IPS-18c (cell line): ENCODE results near the gene MAN2A2.

Source experiments
- H3K4me3 ChIP-seq: 2 replicates; pipeline ENCODE4 v1.7.0; 2013; ENCODE audit warnings: low read depth, mild to moderate bottlenecking, low read length, moderate library complexity; ENCODE audit not compliant: insufficient read depth
- H3K9me3 ChIP-seq: one replicate; pipeline ENCODE4 v1.6.1; 2013; ENCODE audit warnings: mild to moderate bottlenecking, low read length, moderate library complexity; ENCODE audit not compliant: control insufficient read depth, insufficient read depth

MAN2A2 gene

DNA sequence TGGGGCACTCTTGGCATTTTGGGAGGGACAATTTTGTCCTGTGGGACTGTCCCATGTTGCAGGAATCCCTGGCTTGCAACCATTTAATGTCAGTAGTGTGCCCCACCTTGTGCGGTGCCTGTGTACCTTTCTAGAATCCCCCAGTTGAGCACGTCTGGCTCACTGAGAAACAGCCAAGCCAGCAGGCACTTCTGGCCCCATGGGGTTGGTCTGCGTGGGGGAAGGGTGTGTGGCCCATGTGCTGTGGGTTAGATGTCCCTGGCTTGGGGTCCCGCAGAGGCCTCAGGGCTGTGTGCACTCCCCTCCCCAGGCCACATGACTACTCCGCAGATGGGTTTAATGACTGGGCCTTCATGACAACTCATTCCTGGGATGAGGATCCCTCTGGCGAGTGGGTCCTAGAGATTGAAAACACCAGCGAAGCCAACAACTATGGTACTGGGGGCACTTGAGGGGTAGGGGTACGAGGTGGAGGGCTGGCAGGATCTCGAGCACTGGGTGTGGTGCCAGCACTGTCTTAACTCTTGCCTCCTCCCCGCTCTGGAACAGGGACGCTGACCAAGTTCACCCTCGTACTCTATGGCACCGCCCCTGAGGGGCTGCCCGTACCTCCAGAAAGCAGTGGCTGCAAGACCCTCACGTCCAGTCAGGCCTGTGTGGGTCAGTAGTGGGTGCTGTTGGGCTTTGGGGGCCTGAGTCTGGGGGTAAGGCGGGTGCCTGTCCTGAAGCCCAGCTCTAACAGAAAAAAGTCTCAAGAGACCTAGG lies 22.5 kb upstream of the MAN2A2 start:
- Histone ChIP-seq H3K9me3 (no peaks in the 10 kb centered on the region), H3K4me3 (no peak overlapping the region)

DNA sequence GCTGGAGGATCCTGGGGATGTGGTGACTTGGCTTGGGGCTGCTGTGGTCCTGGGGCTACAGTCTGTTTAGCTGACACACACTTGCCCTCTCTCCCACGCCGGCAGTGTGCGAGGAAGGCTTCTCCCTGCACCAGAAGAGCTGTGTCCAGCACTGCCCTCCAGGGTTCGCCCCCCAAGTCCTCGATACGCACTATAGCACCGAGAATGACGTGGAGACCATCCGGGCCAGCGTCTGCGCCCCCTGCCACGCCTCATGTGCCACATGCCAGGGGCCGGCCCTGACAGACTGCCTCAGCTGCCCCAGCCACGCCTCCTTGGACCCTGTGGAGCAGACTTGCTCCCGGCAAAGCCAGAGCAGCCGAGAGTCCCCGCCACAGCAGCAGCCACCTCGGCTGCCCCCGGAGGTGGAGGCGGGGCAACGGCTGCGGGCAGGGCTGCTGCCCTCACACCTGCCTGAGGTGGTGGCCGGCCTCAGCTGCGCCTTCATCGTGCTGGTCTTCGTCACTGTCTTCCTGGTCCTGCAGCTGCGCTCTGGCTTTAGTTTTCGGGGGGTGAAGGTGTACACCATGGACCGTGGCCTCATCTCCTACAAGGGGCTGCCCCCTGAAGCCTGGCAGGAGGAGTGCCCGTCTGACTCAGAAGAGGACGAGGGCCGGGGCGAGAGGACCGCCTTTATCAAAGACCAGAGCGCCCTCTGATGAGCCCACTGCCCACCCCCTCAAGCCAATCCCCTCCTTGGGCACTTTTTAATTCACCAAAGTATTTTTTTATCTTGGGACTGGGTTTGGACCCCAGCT lies 21.7 kb upstream of the MAN2A2 start:
- Histone ChIP-seq H3K9me3 (no peaks in the 10 kb centered on the region), H3K4me3 (no peak overlapping the region)

DNA sequence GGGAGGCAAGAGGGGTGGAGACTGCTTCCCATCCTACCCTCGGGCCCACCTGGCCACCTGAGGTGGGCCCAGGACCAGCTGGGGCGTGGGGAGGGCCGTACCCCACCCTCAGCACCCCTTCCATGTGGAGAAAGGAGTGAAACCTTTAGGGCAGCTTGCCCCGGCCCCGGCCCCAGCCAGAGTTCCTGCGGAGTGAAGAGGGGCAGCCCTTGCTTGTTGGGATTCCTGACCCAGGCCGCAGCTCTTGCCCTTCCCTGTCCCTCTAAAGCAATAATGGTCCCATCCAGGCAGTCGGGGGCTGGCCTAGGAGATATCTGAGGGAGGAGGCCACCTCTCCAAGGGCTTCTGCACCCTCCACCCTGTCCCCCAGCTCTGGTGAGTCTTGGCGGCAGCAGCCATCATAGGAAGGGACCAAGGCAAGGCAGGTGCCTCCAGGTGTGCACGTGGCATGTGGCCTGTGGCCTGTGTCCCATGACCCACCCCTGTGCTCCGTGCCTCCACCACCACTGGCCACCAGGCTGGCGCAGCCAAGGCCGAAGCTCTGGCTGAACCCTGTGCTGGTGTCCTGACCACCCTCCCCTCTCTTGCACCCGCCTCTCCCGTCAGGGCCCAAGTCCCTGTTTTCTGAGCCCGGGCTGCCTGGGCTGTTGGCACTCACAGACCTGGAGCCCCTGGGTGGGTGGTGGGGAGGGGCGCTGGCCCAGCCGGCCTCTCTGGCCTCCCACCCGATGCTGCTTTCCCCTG lies 21.0 kb upstream of the MAN2A2 start:
- no peaks in the 10 kb centered on the region for H3K9me3 ChIP-seq
- H3K4me3 ChIP-seq, result no peak overlapping the region

DNA sequence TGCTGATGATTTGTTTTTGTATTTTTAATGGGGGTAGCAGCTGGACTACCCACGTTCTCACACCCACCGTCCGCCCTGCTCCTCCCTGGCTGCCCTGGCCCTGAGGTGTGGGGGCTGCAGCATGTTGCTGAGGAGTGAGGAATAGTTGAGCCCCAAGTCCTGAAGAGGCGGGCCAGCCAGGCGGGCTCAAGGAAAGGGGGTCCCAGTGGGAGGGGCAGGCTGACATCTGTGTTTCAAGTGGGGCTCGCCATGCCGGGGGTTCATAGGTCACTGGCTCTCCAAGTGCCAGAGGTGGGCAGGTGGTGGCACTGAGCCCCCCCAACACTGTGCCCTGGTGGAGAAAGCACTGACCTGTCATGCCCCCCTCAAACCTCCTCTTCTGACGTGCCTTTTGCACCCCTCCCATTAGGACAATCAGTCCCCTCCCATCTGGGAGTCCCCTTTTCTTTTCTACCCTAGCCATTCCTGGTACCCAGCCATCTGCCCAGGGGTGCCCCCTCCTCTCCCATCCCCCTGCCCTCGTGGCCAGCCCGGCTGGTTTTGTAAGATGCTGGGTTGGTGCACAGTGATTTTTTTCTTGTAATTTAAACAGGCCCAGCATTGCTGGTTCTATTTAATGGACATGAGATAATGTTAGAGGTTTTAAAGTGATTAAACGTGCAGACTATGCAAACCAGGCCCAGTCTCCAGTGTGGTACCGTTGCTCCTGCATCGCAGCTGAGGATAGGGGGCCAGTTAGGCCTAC lies 20.1 kb upstream of the MAN2A2 start:
- Histone ChIP-seq H3K4me3 (no peak overlapping the region), H3K9me3 (no peaks in the 10 kb centered on the region)

DNA sequence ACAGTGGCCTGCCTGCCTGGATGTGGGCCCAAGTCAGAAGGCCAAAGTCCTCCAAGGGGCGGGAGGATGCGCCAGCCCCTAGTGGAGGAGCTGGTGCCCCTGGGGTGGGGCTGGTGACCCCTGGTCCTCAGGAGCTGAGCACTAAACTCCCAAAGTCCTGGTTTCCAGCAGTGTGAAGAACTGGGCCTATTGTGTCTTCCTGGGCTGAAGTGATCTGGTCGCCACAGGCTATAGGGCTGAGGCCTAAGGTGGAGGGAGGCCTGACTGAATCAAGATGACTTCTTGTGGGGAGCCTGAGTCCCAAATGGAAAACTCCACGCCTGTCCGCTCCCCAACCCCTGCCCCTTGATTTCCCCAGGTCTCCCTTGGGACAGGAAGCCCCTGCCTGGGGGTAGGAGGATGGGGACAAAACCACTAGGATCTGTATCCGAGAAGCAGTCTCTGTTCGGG lies 19.6 kb upstream of the MAN2A2 start:
- Histone ChIP-seq H3K9me3 (no peaks in the 10 kb centered on the region), H3K4me3 (no peak overlapping the region; the same call in 1 of the 2 replicates)

DNA sequence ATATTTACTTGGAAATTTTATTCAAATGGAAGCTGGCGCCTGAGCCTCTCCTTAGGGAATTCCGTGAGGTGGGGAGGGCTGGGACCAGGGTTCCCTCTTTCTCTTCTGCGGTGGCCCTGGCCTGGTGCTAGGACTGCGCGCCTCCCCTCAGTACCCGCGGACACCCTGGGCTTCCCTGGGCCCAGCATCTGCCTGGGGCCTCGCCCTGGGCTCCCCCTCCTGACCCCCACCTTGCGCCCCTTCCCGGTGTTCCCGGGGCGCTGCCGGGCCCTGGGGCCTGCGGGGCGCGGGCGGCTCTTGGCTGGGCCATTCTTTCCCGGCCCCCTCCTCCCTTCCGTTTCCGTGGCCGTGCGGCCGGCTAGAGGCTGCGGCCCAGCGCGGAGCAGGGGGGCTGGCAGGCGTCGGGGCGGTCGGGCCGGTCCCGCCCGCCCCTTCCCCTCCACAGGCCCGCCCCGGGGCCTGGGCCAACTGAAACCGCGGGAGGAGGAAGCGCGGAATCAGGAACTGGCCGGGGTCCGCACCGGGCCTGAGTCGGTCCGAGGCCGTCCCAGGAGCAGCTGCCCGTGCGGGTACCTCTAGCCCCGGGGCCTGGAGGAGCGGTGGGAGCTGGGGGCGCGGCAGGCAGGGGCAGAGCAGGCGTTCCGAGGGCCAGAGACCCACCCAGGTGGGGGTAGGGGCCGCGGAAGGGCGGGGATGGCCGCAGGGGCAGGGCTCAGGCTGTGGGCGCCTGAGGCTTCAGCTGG lies 19.0 kb upstream of the MAN2A2 start, which contains the start of gene FES:
Gene FES (plus strand): TSS at position 529 of the 743 bp plus-strand sequence. CDS start 542 bp downstream, outside the sequence.
- H3K4me3 ChIP-seq, result peak within 1 kb of the TSS; percentile 31

DNA sequence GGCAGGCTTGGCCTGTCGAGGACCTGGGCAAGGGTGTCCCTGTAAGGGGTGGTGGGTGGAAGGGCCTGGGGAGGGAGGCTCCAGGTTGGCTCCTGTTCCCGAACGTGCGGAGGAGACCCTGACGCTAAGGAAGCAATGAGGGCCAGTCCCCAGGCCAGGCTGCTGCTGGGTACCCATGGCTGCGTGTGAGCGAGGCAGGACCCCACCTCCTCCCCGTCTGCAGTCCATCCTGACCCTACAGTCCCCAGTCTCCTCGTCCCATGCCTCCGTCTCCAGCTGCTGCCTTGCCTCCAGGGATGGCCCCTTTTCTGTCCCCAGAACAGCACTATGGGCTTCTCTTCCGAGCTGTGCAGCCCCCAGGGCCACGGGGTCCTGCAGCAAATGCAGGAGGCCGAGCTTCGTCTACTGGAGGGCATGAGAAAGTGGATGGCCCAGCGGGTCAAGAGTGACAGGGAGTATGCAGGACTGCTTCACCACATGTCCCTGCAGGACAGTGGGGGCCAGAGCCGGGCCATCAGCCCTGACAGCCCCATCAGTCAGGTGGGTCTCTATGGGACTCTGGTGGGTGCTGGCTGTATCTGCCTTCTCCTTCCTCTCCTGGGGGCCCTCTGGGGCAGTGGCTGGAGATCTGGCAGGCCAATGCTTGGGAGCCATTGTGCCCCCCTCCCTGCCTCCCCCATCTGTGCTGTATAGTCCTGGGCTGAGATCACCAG lies 18.2 kb upstream of the MAN2A2 start:
- Histone ChIP-seq H3K4me3 (peak overlapping the region; percentile 31), H3K9me3 (no peaks in the 10 kb centered on the region)

More for the DNA sequence above, 19.0 kb upstream of the MAN2A2 start, which contains the start of gene FES:
- no peaks in the 10 kb centered on the region for H3K9me3 ChIP-seq

DNA sequence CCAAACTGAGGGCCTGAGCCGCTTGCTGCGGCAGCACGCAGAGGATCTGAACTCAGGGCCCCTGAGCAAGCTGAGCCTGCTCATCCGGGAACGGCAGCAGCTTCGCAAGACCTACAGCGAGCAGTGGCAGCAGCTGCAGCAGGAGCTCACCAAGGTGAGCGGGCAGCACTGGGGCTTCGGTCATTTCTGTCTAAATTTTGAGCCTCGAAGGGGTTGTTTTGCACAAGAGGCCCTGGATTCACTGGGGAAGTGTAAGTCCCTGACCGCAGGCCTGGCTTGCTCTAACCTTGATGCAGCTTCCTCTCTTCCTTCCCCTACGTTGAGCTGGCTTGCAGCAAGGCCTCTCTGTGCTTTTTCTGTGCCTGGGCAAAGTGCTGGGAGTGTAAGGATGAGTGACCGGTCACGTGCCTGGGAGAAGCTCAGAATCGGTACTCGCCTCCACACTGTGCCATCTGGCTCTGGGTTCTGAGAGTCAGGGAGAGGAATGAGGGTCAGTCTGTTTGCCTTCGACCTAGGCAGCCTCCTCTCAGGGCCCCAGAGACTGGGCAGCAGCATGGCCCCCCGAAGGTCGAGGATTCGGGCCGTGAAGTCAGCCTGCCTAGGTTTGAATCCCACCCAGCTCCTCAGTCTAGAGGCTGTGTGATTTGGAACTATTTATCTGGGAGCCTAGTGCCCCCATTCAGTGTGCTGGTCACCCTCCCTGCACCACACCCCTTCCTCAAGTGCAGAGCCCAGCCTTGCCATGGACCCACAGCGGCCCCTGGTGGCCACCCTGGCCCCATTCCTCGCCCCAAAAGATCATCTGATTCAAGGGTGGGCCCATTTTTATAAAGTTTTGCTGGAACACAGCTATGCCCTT lies 17.4 kb upstream of the MAN2A2 start:
- no peaks in the 10 kb centered on the region for H3K9me3 ChIP-seq
- no peak overlapping the region; the same call in 1 of the 2 replicates for H3K4me3 ChIP-seq

DNA sequence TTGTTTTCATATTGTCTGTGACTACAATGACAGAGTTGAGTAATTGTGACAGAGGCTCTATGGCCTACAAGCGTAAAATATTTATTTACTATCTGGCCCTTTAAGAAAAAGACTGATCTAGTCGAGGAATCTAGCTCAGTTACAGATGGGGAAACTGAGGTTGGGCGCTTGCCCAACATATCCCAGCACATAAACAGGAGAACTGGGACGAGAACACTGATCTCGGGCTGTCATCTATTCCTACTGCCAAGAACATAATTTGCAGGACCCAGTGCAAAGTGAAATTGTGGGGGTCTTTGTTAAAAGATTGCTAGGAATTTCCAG lies 16.8 kb upstream of the MAN2A2 start:
- no peaks in the 10 kb centered on the region for H3K9me3 ChIP-seq
- no peak overlapping the region for H3K4me3 ChIP-seq

DNA sequence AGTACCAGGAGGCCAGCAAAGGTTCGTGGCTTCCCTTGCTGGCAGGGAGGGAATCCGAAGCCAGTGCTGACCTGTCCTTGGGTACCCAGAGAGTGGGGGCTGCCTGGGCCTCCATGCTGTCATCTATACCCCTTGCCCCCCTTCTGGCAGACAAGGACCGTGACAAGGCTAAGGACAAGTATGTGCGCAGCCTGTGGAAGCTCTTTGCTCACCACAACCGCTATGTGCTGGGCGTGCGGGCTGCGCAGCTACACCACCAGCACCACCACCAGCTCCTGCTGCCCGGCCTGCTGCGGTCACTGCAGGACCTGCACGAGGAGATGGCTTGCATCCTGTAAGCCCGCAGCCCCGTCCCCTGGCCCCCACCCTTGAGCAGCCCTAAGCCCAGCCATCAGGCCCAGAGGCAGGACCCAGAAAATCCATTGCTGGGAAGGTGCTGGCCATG lies 16.0 kb upstream of the MAN2A2 start:
- Histone ChIP-seq H3K4me3 (no peak overlapping the region), H3K9me3 (no peaks in the 10 kb centered on the region)

DNA sequence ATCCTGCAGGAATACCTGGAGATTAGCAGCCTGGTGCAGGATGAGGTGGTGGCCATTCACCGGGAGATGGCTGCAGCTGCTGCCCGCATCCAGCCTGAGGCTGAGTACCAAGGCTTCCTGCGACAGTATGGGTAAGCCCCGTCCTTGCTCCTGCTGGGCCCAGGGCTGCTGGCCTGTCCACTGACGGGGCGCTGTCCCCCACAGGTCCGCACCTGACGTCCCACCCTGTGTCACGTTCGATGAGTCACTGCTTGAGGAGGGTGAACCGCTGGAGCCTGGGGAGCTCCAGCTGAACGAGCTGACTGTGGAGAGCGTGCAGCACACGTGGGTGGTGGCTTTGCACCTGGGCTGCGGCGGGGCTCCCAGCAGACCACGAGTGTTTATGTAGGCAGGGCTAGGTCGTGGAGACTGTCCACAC lies 13.8 kb upstream of the MAN2A2 start:
- Histone ChIP-seq H3K9me3 (no peaks in the 10 kb centered on the region), H3K4me3 (no peak overlapping the region)

DNA sequence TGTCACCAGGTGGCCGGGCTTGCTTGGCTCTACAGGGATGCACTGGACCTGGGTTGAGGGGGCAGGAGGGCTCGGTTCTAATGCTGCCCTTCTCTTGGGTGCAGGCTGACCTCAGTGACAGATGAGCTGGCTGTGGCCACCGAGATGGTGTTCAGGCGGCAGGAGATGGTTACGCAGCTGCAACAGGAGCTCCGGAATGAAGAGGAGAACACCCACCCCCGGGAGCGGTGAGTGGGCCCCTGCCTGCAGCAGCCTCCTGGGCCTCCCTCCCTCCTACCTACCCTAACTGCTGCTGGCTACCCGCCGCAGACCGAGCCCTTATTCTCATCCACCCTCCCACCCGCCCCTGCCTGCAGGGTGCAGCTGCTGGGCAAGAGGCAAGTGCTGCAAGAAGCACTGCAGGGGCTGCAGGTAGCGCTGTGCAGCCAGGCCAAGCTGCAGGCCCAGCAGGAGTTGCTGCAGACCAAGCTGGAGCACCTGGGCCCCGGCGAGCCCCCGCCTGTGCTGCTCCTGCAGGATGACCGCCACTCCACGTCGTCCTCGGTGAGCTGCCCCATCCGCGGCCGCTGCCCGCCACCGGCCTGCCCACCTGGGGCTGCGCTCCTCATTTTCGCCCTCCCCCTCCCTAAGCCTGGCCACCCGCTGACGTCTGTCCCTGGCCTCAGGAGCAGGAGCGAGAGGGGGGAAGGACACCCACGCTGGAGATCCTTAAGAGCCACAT lies 13.2 kb upstream of the MAN2A2 start:
- Histone ChIP-seq H3K4me3 (no peak overlapping the region), H3K9me3 (no peaks in the 10 kb centered on the region)

DNA sequence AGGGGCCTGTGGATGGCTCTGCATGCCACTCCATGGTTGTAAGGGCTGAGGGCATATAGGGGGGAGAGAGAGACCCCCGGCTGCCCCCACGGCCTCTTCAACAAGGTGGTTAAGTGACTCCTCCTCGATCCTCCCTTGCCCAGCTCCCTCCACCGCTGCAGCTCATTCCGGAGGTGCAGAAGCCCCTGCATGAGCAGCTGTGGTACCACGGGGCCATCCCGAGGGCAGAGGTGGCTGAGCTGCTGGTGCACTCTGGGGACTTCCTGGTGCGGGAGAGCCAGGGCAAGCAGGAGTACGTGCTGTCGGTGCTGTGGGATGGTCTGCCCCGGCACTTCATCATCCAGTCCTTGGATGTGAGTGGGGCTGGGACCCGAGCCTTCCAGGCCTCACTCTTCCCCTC lies 12.3 kb upstream of the MAN2A2 start:
- no peak overlapping the region for H3K4me3 ChIP-seq
- no peaks in the 10 kb centered on the region for H3K9me3 ChIP-seq

DNA sequence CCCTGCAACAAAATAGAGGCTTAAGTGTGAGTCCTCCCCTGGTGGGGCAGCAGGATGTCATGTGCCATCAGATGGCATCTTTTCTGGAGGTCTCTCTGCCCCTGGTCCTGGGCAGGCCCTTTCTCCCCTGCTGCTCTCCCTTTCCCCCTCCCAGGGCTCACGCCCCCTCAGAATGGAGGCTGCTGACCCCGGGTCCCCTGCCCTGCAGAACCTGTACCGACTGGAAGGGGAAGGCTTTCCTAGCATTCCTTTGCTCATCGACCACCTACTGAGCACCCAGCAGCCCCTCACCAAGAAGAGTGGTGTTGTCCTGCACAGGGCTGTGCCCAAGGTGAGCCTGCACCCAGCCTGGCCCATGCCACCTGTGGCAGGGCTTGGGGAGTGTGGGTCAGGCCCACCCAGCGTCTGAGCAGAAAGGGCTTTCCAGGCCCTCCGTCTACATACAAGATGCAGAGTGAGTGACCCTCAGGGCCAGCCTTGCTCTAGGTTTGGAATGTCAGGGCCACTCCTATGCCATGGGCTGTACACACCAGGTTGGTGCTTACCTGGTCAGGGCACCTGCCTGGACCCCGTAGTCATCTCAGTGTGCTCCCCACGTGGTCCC lies 11.7 kb upstream of the MAN2A2 start:
- Histone ChIP-seq H3K4me3 (no peak overlapping the region), H3K9me3 (no peaks in the 10 kb centered on the region)
